ENCODE data around the gene P2RX6.
"Not testable (repeated sequence)": the region's sequence is repeated elsewhere in the genome, so short reads cannot be mapped to it uniquely, and the experiment has no call there.

The P2RX6 gene

GRCh38 chr22:21030032-21030431 is 15.1 kb downstream of the P2RX6 start:
- peaks cover 2% of the 10 kb centered on the region for H3K36me3 Mint-ChIP-seq (ENCODE audit: insufficient read depth)
- H3K27me3 Mint-ChIP-seq, result peaks cover 45% of the 10 kb centered on the region
- no peaks in the 10 kb centered on the region for H3K9me3 Mint-ChIP-seq
- no peak for ATAC-seq (replicated peaks; ENCODE audit: extremely low read depth, poor library complexity, severe bottlenecking)
- no peak overlapping the region for H3K4me3 Mint-ChIP-seq
- H3K4me1 Mint-ChIP-seq, result peaks cover 18% of the 10 kb centered on the region
- no peak overlapping the region for H3K27ac Mint-ChIP-seq (ENCODE audit: low read depth)
- DNase-seq (ENCODE audit: low spot score in 2 of 2), result no peak

GRCh38 chr22:21030621-21031544 is 15.9 kb downstream of the P2RX6 start:
- DNase-seq (ENCODE audit: low spot score in 2 of 2) (no peak), ATAC-seq (replicated peaks; ENCODE audit: extremely low read depth, poor library complexity, severe bottlenecking) (no peak)
- H3K9me3 Mint-ChIP-seq, result no peaks in the 10 kb centered on the region
- peaks cover 48% of the 10 kb centered on the region for H3K27me3 Mint-ChIP-seq
- no peak overlapping the region for H3K27ac Mint-ChIP-seq (ENCODE audit: low read depth)
- H3K4me3 Mint-ChIP-seq, result peak overlapping the region; percentile 27
- H3K36me3 Mint-ChIP-seq (ENCODE audit: insufficient read depth), result peaks cover 2% of the 10 kb centered on the region
- peaks cover 10% of the 10 kb centered on the region for H3K4me1 Mint-ChIP-seq

- no peak overlapping the region for H3K27ac Mint-ChIP-seq (ENCODE audit: low read depth)
- H3K4me3 Mint-ChIP-seq, result peak overlapping the region; percentile 27
- DNase-seq (ENCODE audit: low spot score in 2 of 2), result no peak
Measured at GRCh38 chr22:21031545-21032036, 16.6 kb downstream of the P2RX6 start.

GRCh38 chr22:21032037-21032867 is 17.3 kb downstream of the P2RX6 start, which contains the start of gene SLC7A4:
TSS of gene SLC7A4 (minus strand) at chr22:21032561. CDS start at chr22:21031812, 749 bp downstream.
- Mint-ChIP-seq H3K27ac (ENCODE audit: low read depth) (no peak within 1 kb of the TSS), H3K9me3 (no peaks in the 10 kb centered on the region), H3K36me3 (ENCODE audit: insufficient read depth) (peaks cover 2% of the 10 kb centered on the region), H3K27me3 (peaks cover 48% of the 10 kb centered on the region), H3K4me1 (peaks cover 7% of the 10 kb centered on the region), H3K4me3 (peak within 1 kb of the TSS; percentile 27)
- ATAC-seq (replicated peaks; ENCODE audit: extremely low read depth, poor library complexity, severe bottlenecking) (no peak), DNase-seq (ENCODE audit: low spot score in 2 of 2) (no peak)

More at GRCh38 chr22:21031545-21032036, 16.6 kb downstream of the P2RX6 start:
- ATAC-seq (replicated peaks; ENCODE audit: extremely low read depth, poor library complexity, severe bottlenecking), result no peak
- peaks cover 7% of the 10 kb centered on the region for H3K4me1 Mint-ChIP-seq
- H3K36me3 Mint-ChIP-seq (ENCODE audit: insufficient read depth), result peaks cover 2% of the 10 kb centered on the region
- peaks cover 48% of the 10 kb centered on the region for H3K27me3 Mint-ChIP-seq
- no peaks in the 10 kb centered on the region for H3K9me3 Mint-ChIP-seq

GRCh38 chr22:21032868-21033688 is 18.1 kb downstream of the P2RX6 start:
- peaks cover 48% of the 10 kb centered on the region for H3K27me3 Mint-ChIP-seq
- peaks cover 2% of the 10 kb centered on the region for H3K36me3 Mint-ChIP-seq (ENCODE audit: insufficient read depth)
- ATAC-seq (replicated peaks; ENCODE audit: extremely low read depth, poor library complexity, severe bottlenecking), result no peak
- peak overlapping the region; percentile 27 for H3K4me3 Mint-ChIP-seq
- no peak for DNase-seq (ENCODE audit: low spot score in 2 of 2)
- peaks cover 7% of the 10 kb centered on the region for H3K4me1 Mint-ChIP-seq
- H3K9me3 Mint-ChIP-seq, result no peaks in the 10 kb centered on the region
- H3K27ac Mint-ChIP-seq (ENCODE audit: low read depth), result no peak overlapping the region

GRCh38 chr22:21033895-21034294 is 18.9 kb downstream of the P2RX6 start:
- peaks cover 2% of the 10 kb centered on the region for H3K36me3 Mint-ChIP-seq (ENCODE audit: insufficient read depth)
- H3K9me3 Mint-ChIP-seq, result no peaks in the 10 kb centered on the region
- DNase-seq (ENCODE audit: low spot score in 2 of 2), result no peak
- H3K27ac Mint-ChIP-seq (ENCODE audit: low read depth), result no peak overlapping the region
- no peak overlapping the region for H3K4me3 Mint-ChIP-seq
- no peak for ATAC-seq (replicated peaks; ENCODE audit: extremely low read depth, poor library complexity, severe bottlenecking)
- peaks cover 7% of the 10 kb centered on the region for H3K4me1 Mint-ChIP-seq
- H3K27me3 Mint-ChIP-seq, result peaks cover 47% of the 10 kb centered on the region

GRCh38 chr22:21034989-21035388 is 20.0 kb downstream of the P2RX6 start:
- DNase-seq (ENCODE audit: low spot score in 2 of 2), result no peak
- no peak for ATAC-seq (replicated peaks; ENCODE audit: extremely low read depth, poor library complexity, severe bottlenecking)
- Mint-ChIP-seq H3K36me3 (ENCODE audit: insufficient read depth) (peaks cover 2% of the 10 kb centered on the region), H3K9me3 (no peaks in the 10 kb centered on the region), H3K27ac (ENCODE audit: low read depth) (no peak overlapping the region), H3K27me3 (peaks cover 42% of the 10 kb centered on the region), H3K4me1 (peaks cover 7% of the 10 kb centered on the region), H3K4me3 (no peak overlapping the region)

- Mint-ChIP-seq H3K27me3 (peaks cover 44% of the 10 kb centered on the region), H3K4me1 (peaks cover 7% of the 10 kb centered on the region), H3K4me3 (no peak overlapping the region), H3K9me3 (no peaks in the 10 kb centered on the region), H3K36me3 (ENCODE audit: insufficient read depth) (no peaks in the 10 kb centered on the region), H3K27ac (ENCODE audit: low read depth) (no peak overlapping the region)
- ATAC-seq (replicated peaks; ENCODE audit: extremely low read depth, poor library complexity, severe bottlenecking) (no peak), DNase-seq (ENCODE audit: low spot score in 2 of 2) (no peak)
Measured at GRCh38 chr22:21038405-21038804, 23.4 kb downstream of the P2RX6 start.

GRCh38 chr22:21039158-21039557 is 24.2 kb downstream of the P2RX6 start:
- not testable (repeated sequence) for DNase-seq (ENCODE audit: low spot score in 2 of 2); H3K36me3 Mint-ChIP-seq (ENCODE audit: insufficient read depth); H3K4me3 Mint-ChIP-seq; ATAC-seq (replicated peaks; ENCODE audit: extremely low read depth, poor library complexity, severe bottlenecking); H3K27ac Mint-ChIP-seq (ENCODE audit: low read depth); H3K9me3 Mint-ChIP-seq
- peaks cover 44% of the 10 kb centered on the region for H3K27me3 Mint-ChIP-seq
- peaks cover 14% of the 10 kb centered on the region for H3K4me1 Mint-ChIP-seq

GRCh38 chr22:21041937-21042336 is 27.0 kb downstream of the P2RX6 start:
- Mint-ChIP-seq H3K36me3 (ENCODE audit: insufficient read depth) (peaks cover 3% of the 10 kb centered on the region), H3K27me3 (peaks cover 49% of the 10 kb centered on the region), H3K4me3 (no peak overlapping the region), H3K9me3 (no peaks in the 10 kb centered on the region), H3K4me1 (peaks cover 31% of the 10 kb centered on the region), H3K27ac (ENCODE audit: low read depth) (no peak overlapping the region)
- DNase-seq (ENCODE audit: low spot score in 2 of 2) (no peak), ATAC-seq (replicated peaks; ENCODE audit: extremely low read depth, poor library complexity, severe bottlenecking) (no peak)

- Mint-ChIP-seq H3K36me3 (ENCODE audit: insufficient read depth) (peaks cover 3% of the 10 kb centered on the region), H3K4me1 (peaks cover 31% of the 10 kb centered on the region), H3K27me3 (peaks cover 49% of the 10 kb centered on the region), H3K9me3 (no peaks in the 10 kb centered on the region), H3K4me3 (no peak overlapping the region), H3K27ac (ENCODE audit: low read depth) (peak overlapping the region; percentile 1)
- DNase-seq (ENCODE audit: low spot score in 2 of 2) (no peak), ATAC-seq (replicated peaks; ENCODE audit: extremely low read depth, poor library complexity, severe bottlenecking) (no peak)
Measured at GRCh38 chr22:21042978-21043859, 28.3 kb downstream of the P2RX6 start.
